Measurements from ENCODE around the gene SUSD3. TPM values are rescaled to one million over a fixed set of nuclear protein-coding genes. Genes with fewer than 3 reads are reported as not detected.

The SUSD3 gene
- total RNA-seq, 1 experiment from 2014 or later = 5.0 TPM

GRCh38 chr9:93028448-93029006 is 30.0 kb upstream of the SUSD3 start:
- no peak for TF ChIP-seq REST (IDR thresholded peaks at IDR 0.05; ENCODE audit: insufficient read depth in 1 of 2, low read depth in 2 of 2, low read length in 1 of 2)
- TF ChIP-seq CTCF (IDR thresholded peaks at IDR 0.05) = no peak
- no peak for TF ChIP-seq POLR2AphosphoS5 (IDR thresholded peaks at IDR 0.05; ENCODE audit: low read depth, low read length)
- no peak for TF ChIP-seq SIN3A (IDR thresholded peaks at IDR 0.05; ENCODE audit: borderline replicate concordance, insufficient read depth, low read depth, low read length)
- no peak for TF ChIP-seq TCF7L2 (IDR thresholded peaks at IDR 0.05; ENCODE audit: low read depth, low read length)
- DNase-seq (ENCODE audit: low read depth, low spot score) (no peak), ATAC-seq (no peak)
- intact Hi-C loops (cut with micrococcal nuclease; ENCODE audit: unreplicated experiment) (no loop called here), in situ Hi-C loops (cut with HindIII; ENCODE audit: low pct_unique_long_range_greater_than_20kb, low sequenced_read_pairs) (no loop called here)
- Histone ChIP-seq H3K36me3 (ENCODE audit: control insufficient read depth, insufficient read depth, low read length) (no peaks in the 10 kb centered on the region), H3K4me1 (ENCODE audit: control insufficient read depth, insufficient read depth, low read length) (no peaks in the 10 kb centered on the region), H3K4me3 (ENCODE audit: low read depth in 2 of 2, low read length in 2 of 2) (no peak overlapping the region), H3K9me3 (ENCODE audit: control insufficient read depth, insufficient read depth, low read depth, low read length) (no peaks in the 10 kb centered on the region), H3K27ac (ENCODE audit: low read length) (no peak overlapping the region), H3K27me3 (ENCODE audit: control insufficient read depth, insufficient read depth, low read length) (no peaks in the 10 kb centered on the region)
- BruUV-seq (replicated peaks) = no TSS peak
- ChIA-PET CTCF (no interaction called here), POLR2A (no interaction called here)

- ChIA-PET POLR2A (interaction anchor here (0.6 kb wide), 1 partner anchor 26 kb away, joined by 8 read pairs; no protein-coding TSS in a partner anchor), CTCF (no interaction called here)
- BruUV-seq (replicated peaks) = no TSS peak
- intact Hi-C loops (cut with micrococcal nuclease; ENCODE audit: unreplicated experiment) (no loop called here), in situ Hi-C loops (cut with HindIII; ENCODE audit: low pct_unique_long_range_greater_than_20kb, low sequenced_read_pairs) (no loop called here)
- H3K4me1 ChIP-seq (ENCODE audit: control insufficient read depth, insufficient read depth, low read length) = no peaks in the 10 kb centered on the region
- H3K9me3 ChIP-seq (ENCODE audit: control insufficient read depth, insufficient read depth, low read depth, low read length) = no peaks in the 10 kb centered on the region
- no peaks in the 10 kb centered on the region for H3K36me3 ChIP-seq (ENCODE audit: control insufficient read depth, insufficient read depth, low read length)
- no peaks in the 10 kb centered on the region for H3K27me3 ChIP-seq (ENCODE audit: control insufficient read depth, insufficient read depth, low read length)
- no peak overlapping the region for H3K4me3 ChIP-seq (ENCODE audit: low read depth in 2 of 2, low read length in 2 of 2)
- ATAC-seq (no peak), DNase-seq (ENCODE audit: low read depth, low spot score) (no peak)
- no peak for TF ChIP-seq CTCF (IDR thresholded peaks at IDR 0.05)
- TF ChIP-seq TCF7L2 (IDR thresholded peaks at IDR 0.05; ENCODE audit: low read depth, low read length) = no peak
- no peak overlapping the region for H3K27ac ChIP-seq (ENCODE audit: low read length)
Measured at GRCh38 chr9:93030642-93031628, 27.6 kb upstream of the SUSD3 start.
